Mesenchymal stem cell (in vitro differentiated cells and primary cell): ENCODE measurements around the gene RET.

Experiments
- DNase-seq: peaks from one replicate; pipeline ENCODE4 v3.0.0-alpha.2; 2013
- H2AFZ ChIP-seq: one replicate; pipeline ENCODE4 v1.6.1; 2013; ENCODE audit warnings: low read depth, mild to moderate bottlenecking, control low read depth, inconsistent platforms, low read length, moderate library complexity
- H2AK5ac ChIP-seq: 2 replicates; pipeline ENCODE4 v1.6.1; 2013; ENCODE audit warnings: low read length, moderate library complexity, mild to moderate bottlenecking, inconsistent platforms; ENCODE audit not compliant: severe bottlenecking
- H2BK120ac ChIP-seq: one replicate; pipeline ENCODE4 v1.6.1; 2013; ENCODE audit warnings: low read depth, mild to moderate bottlenecking, inconsistent platforms, low read length, moderate library complexity
- H2BK12ac ChIP-seq, 2 experiments: one replicate each; pipeline ENCODE4 v1.6.1; 2013; ENCODE audit warnings: inconsistent platforms in 2 of 2, low read length in 2 of 2, mild to moderate bottlenecking in 2 of 2, moderate library complexity in 2 of 2, control low read depth in 1 of 2
- H2BK15ac ChIP-seq: one replicate; pipeline ENCODE4 v1.6.1; 2013; ENCODE audit warnings: mild to moderate bottlenecking, low read depth, inconsistent platforms; ENCODE audit not compliant: poor library complexity, severe bottlenecking
- H2BK5ac ChIP-seq: 2 replicates; pipeline ENCODE4 v1.6.1; 2013; ENCODE audit warnings: low read depth, mild to moderate bottlenecking, low read length, control low read depth, inconsistent platforms; ENCODE audit not compliant: poor library complexity, severe bottlenecking
- H3K14ac ChIP-seq, 2 experiments: one replicate each; pipeline ENCODE4 v1.6.1; 2013; ENCODE audit warnings: inconsistent platforms in 2 of 2, low read length in 2 of 2, control low read depth in 1 of 2, mild to moderate bottlenecking in 1 of 2, moderate library complexity in 1 of 2
- H3K18ac ChIP-seq, 2 experiments: one replicate each; pipeline ENCODE4 v1.6.1; 2013; ENCODE audit warnings: inconsistent platforms in 2 of 2, low read length in 2 of 2, control low read depth in 1 of 2, low read depth in 1 of 2, mild to moderate bottlenecking in 1 of 2
- H3K23ac ChIP-seq, 2 experiments: one replicate each; pipeline ENCODE4 v1.6.1; 2013; ENCODE audit warnings: inconsistent platforms in 2 of 2, low read length in 2 of 2, mild to moderate bottlenecking in 2 of 2, moderate library complexity in 2 of 2, control low read depth in 1 of 2
- H3K27ac ChIP-seq: 2 replicates; pipeline ENCODE4 v1.5.1; 2013; ENCODE audit warnings: mild to moderate bottlenecking, moderate library complexity, low read length, control low read depth, inconsistent platforms; ENCODE audit not compliant: poor library complexity, severe bottlenecking
- H3K27me3 ChIP-seq, 2 experiments: 2 replicates each; pipeline versions ENCODE4 v1.6.1 to v1.7.0; 2013; ENCODE audit warnings: low read length in 2 of 2, mild to moderate bottlenecking in 2 of 2, moderate library complexity in 2 of 2, control low read depth in 1 of 2, inconsistent platforms in 1 of 2; ENCODE audit not compliant: control insufficient read depth in 1 of 2, insufficient read depth in 1 of 2
- H3K36me3 ChIP-seq, 2 experiments: 2 replicates each; pipeline versions ENCODE4 v1.6.1 to v1.7.0; 2013; ENCODE audit warnings: low read length in 2 of 2, control low read depth in 1 of 2, inconsistent platforms in 1 of 2, low read depth in 1 of 2, mild to moderate bottlenecking in 1 of 2; ENCODE audit not compliant: insufficient read depth in 2 of 2, control insufficient read depth in 1 of 2
- H3K4ac ChIP-seq, 2 experiments: one replicate each; pipeline ENCODE4 v1.6.1; 2013; ENCODE audit warnings: inconsistent platforms in 2 of 2, low read length in 2 of 2, mild to moderate bottlenecking in 2 of 2, moderate library complexity in 2 of 2, control low read depth in 1 of 2, low read depth in 1 of 2
- H3K4me1 ChIP-seq: 2 replicates; pipeline ENCODE4 v1.6.1; 2013; ENCODE audit warnings: low read depth, low read length, control low read depth; ENCODE audit not compliant: control insufficient read depth, insufficient read depth
- H3K4me2 ChIP-seq: 2 replicates; pipeline ENCODE4 v1.6.1; 2013; ENCODE audit warnings: low read length, mild to moderate bottlenecking, inconsistent platforms; ENCODE audit not compliant: poor library complexity, severe bottlenecking
- H3K4me3 ChIP-seq, 2 experiments: 2 replicates each; pipeline versions ENCODE4 v1.5.1 to v1.7.0; 2013; ENCODE audit warnings: low read length in 2 of 2, mild to moderate bottlenecking in 2 of 2, control low read depth in 1 of 2, low read depth in 1 of 2; ENCODE audit not compliant: insufficient read depth in 1 of 2
- H3K79me1 ChIP-seq: replicated peaks from 2 replicates; pipeline ENCODE4 v1.6.1; 2013; ENCODE audit warnings: mild to moderate bottlenecking, control low read depth, low read length, inconsistent platforms; ENCODE audit not compliant: poor library complexity, severe bottlenecking
- H3K9ac ChIP-seq: 2 replicates; pipeline ENCODE4 v1.7.0; 2013; ENCODE audit warnings: mild to moderate bottlenecking, low read length, moderate library complexity
- H3K9me3 ChIP-seq: 2 replicates; pipeline ENCODE4 v1.7.0; 2013; ENCODE audit warnings: mild to moderate bottlenecking, low read length; ENCODE audit not compliant: control insufficient read depth
- H4K8ac ChIP-seq: one replicate; pipeline ENCODE4 v1.6.1; 2013; ENCODE audit warnings: inconsistent platforms, mild to moderate bottlenecking, low read length, moderate library complexity
- H4K91ac ChIP-seq: one replicate; pipeline ENCODE4 v1.6.1; 2013; ENCODE audit warnings: mild to moderate bottlenecking, low read length, inconsistent platforms
- WGBS: methylation state at CpG from one replicate; pipeline ENCODE4 v1.1.7; 2013; ENCODE audit warnings: mixed read lengths; 5-methylcytosine and 5-hydroxymethylcytosine counted together

The RET gene

DNA sequence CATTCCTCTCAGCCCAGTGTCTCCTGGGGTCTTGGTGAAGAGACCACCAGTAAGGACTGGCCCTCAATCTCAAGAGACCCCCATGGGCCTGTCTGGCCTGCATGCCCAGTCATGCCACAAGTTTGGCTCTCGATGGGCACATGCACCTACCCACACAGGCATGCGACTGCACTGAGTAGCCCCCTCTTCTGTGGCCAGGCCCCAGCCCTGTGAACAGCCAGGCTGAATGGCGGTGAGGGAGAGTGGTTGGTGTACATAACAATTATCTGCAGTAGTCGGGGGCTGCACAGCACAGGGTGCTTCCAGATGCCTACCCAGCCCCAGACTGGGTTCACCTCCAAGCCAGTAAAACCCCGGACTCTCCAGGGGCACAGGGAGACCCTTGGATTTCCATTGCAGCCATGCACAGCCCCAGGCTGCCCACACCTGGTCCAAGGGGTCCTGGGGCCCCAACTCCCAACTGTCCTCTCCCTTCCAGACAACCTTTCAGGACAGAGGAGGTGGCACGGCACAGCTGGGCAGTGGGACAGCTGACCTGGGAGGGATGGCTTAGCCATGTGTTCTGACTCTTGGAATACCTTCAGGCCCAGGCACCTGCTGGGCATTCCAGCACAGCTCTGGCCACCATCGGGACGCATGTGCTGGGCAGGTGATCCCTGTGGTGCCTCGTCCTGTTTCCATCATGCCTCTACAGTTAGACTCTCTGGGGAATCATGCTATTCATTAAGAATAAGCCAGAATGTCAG is 40.3 kb downstream of the RET start:
- H3K18ac ChIP-seq, result no peak overlapping the region
- no peak overlapping the region for H4K8ac ChIP-seq
- H3K4me3 ChIP-seq, result no peak overlapping the region
- WGBS, result 81% methylated on average over 9 of the region's 9 CpGs
- H3K14ac ChIP-seq, result no peak overlapping the region
- H3K27ac ChIP-seq, result no peak overlapping the region
- H2BK12ac ChIP-seq, result no peak overlapping the region
- H2BK15ac ChIP-seq, result no peak overlapping the region
- no peak for DNase-seq
- peaks cover 7% of the 10 kb centered on the region for H3K4me1 ChIP-seq
- no peak overlapping the region for H2AK5ac ChIP-seq
- H3K4ac ChIP-seq, result no peak overlapping the region
- no peaks in the 10 kb centered on the region for H3K9me3 ChIP-seq
- no peak overlapping the region for H3K23ac ChIP-seq
- no peaks in the 10 kb centered on the region for H3K36me3 ChIP-seq
- H3K4me2 ChIP-seq, result no peak overlapping the region
- H3K9ac ChIP-seq, result no peak overlapping the region
- no peak overlapping the region for H2BK120ac ChIP-seq
- no peak overlapping the region for H2BK5ac ChIP-seq
- no peaks in the 10 kb centered on the region for H3K79me1 ChIP-seq
- peaks cover 0 to 22% of the 10 kb centered on the region in 2 experiments for H3K27me3 ChIP-seq
- H4K91ac ChIP-seq, result no peak overlapping the region
- no peak overlapping the region for H2AFZ ChIP-seq

DNA sequence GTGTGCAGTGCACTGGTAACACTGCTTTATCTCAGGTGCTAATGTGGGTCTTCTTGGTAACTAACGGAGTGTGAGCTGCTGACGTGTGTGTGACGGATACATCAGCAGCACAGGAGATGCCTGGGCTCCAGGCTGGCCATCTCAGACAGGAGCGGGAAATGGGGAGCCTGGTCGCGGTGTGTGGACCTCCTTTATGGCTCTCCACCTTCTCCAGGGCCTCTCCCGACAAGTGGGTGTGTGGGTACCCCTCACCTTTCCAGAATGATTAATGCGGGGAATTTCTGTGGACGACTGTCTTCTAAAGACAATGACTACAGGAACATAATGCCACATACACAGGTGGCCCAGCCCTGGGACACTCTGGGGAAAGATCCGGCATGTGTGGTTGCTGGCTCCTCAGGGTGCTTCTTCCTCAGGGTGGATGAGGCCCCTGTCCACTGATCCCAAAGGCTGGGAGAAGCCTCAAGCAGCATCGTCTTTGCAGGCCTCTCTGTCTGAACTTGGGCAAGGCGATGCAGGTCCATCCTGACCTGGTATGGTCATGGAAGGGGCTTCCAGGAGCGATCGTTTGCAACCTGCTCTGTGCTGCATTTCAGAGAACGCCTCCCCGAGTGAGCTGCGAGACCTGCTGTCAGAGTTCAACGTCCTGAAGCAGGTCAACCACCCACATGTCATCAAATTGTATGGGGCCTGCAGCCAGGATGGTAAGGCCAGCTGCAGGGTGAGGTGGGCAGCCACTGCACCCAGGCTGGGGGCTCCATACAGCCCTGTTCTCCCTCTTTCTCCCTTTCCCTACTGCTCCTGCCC is 41.1 kb downstream of the RET start:
- H3K9me3 ChIP-seq, result no peaks in the 10 kb centered on the region
- DNase-seq, result no peak

DNA sequence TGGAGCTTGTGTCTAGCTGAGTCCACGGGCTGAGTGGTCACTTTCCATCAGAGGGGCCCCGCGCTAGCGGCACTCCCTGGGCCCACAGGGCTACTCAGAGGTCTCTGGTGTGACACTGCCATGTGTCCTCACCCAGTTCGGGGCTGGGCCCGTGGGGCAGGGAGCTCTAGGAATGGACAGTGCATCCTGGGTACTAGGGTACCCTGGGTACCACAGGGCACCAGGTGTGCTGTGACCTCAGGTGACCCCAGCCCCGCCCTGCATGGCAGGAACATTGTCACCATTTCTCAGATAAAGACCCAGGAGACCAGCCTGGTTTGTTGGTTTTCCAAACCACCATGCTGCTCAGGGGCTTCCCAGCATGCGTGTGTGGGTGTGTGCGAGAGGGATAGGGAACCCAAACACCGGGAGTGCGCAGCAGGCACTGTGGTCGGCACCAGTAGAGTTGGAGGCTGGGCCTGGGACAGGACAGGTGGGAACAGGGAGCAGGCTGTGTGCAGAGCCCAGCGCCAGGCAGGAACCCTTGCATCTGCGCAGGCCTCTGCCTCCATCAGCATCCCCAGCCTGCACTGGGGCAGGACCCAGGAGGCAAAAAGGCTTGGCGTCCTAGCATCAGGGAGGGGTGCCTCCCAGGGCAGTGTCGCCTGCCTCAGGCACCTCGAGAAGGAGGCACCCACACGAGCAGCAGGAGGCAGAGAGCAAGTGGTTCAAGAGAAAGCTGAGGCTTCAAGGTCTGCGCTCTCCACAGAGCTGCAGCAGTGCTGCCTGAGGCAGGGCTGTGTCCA is 42.0 kb downstream of the RET start:
- no peak overlapping the region for H4K8ac ChIP-seq

More for the DNA sequence above, 41.1 kb downstream of the RET start:
- peaks cover 0 to 14% of the 10 kb centered on the region in 2 experiments for H3K27me3 ChIP-seq
- no peak overlapping the region for H2AFZ ChIP-seq
- H3K27ac ChIP-seq, result no peak overlapping the region
- H3K14ac ChIP-seq, result no peak overlapping the region
- H3K9ac ChIP-seq, result no peak overlapping the region
- WGBS, result 92% methylated on average over 18 of the region's 18 CpGs
- H3K4me3 ChIP-seq, result no peak overlapping the region
- no peaks in the 10 kb centered on the region for H3K79me1 ChIP-seq
- no peak overlapping the region for H3K4me2 ChIP-seq
- no peak overlapping the region for H2BK12ac ChIP-seq
- peaks cover 7% of the 10 kb centered on the region for H3K4me1 ChIP-seq
- H2BK15ac ChIP-seq, result no peak overlapping the region
- no peak overlapping the region for H2BK120ac ChIP-seq
- H2AK5ac ChIP-seq, result no peak overlapping the region
- no peak overlapping the region for H4K8ac ChIP-seq
- no peak overlapping the region for H3K18ac ChIP-seq
- no peak overlapping the region for H3K4ac ChIP-seq
- H3K23ac ChIP-seq, result no peak overlapping the region
- no peak overlapping the region for H4K91ac ChIP-seq
- H3K36me3 ChIP-seq, result no peaks in the 10 kb centered on the region
- H2BK5ac ChIP-seq, result no peak overlapping the region

More for the DNA sequence above, 42.0 kb downstream of the RET start:
- peaks cover 9% of the 10 kb centered on the region for H3K4me1 ChIP-seq
- H4K91ac ChIP-seq, result no peak overlapping the region
- no peak overlapping the region for H3K9ac ChIP-seq
- H2BK120ac ChIP-seq, result no peak overlapping the region
- H3K79me1 ChIP-seq, result no peaks in the 10 kb centered on the region
- H3K4me3 ChIP-seq, result no peak overlapping the region
- no peak overlapping the region for H2AK5ac ChIP-seq
- H2BK12ac ChIP-seq, result no peak overlapping the region
- no peak overlapping the region for H2BK15ac ChIP-seq
- no peaks in the 10 kb centered on the region for H3K36me3 ChIP-seq
- H3K14ac ChIP-seq, result no peak overlapping the region
- no peak overlapping the region for H3K27ac ChIP-seq
- no peak overlapping the region for H3K23ac ChIP-seq
- H2AFZ ChIP-seq, result no peak overlapping the region
- 88% methylated on average over 19 of the region's 19 CpGs for WGBS
- DNase-seq, result no peak
- no peak overlapping the region for H3K4me2 ChIP-seq
- no peak overlapping the region for H3K18ac ChIP-seq
- H3K9me3 ChIP-seq, result no peaks in the 10 kb centered on the region
- no peak overlapping the region for H2BK5ac ChIP-seq
- H3K4ac ChIP-seq, result no peak overlapping the region
- H3K27me3 ChIP-seq, result peaks cover 0 to 15% of the 10 kb centered on the region in 2 experiments
